Airway epithelial cell (primary cell): ENCODE results near the gene LIPJ. TPM values are rescaled to one million over a fixed set of nuclear protein-coding genes. Genes with fewer than 3 reads are reported as not detected.

Experiments used
- total RNA-seq: library from RNA; depleted of rRNA; stranded (reverse); fragments of >200 nt; gene quantifications from 2 replicates; pipeline ENCODE4 v1.2.3, GENCODE V29; 2015

Gene LIPJ
- total RNA-seq, result not detected in 2 replicates

GRCh38 chr10:88586462-88586861 lies at the start of gene LIPJ:
LIPJ (plus strand) TSS chr10:88586762; CDS start chr10:88590688, 3,926 bp downstream.

GRCh38 chr10:88582806-88583583 lies 3.6 kb upstream of the LIPJ start, which contains the start of gene RNLS:
RNLS (minus strand) TSS chr10:88583318.

Other genes with a start within 250 kb of the LIPJ start
- 7.3 and 9.0 TPM in 2 replicates for gene RNLS, start 3.4 kb upstream of the LIPJ start, total RNA-seq
- not detected in 2 replicates for gene LIPF, start 77.7 kb downstream of the LIPJ start, total RNA-seq
- gene LIPK, start 119.5 kb downstream of the LIPJ start, total RNA-seq, result 1.4 and 1.9 TPM in 2 replicates
- 0.42 and 0.93 TPM in 2 replicates for gene LIPN, start 173.3 kb downstream of the LIPJ start, total RNA-seq
- 0.14 TPM in 1 of 2 replicates, not detected in the other for gene LIPM, start 216.0 kb downstream of the LIPJ start, total RNA-seq